SW 1271 (cell line): ENCODE results near the gene C2CD4A.

Experiments used
- DNase-seq, 2 experiments: peaks; one replicate each; lab custom pipeline; 2025; lab: John Stamatoyannopoulos, UW

C2CD4A gene

GRCh38 chr15:62059816-62060112 lies 7.0 kb upstream of the C2CD4A start:
- DNase-seq = peak; percentile 24 to 69

GRCh38 chr15:62060113-62060895 lies 6.5 kb upstream of the C2CD4A start, which contains the start of gene VPS13C:
Gene VPS13C, minus strand, starts transcription at chr15:62060447. Its CDS starts 73 bp downstream, at chr15:62060374.
- peak; percentile 88 to 97 for DNase-seq

GRCh38 chr15:62060896-62061280 lies 5.9 kb upstream of the C2CD4A start:
- DNase-seq = no peak

DNA sequence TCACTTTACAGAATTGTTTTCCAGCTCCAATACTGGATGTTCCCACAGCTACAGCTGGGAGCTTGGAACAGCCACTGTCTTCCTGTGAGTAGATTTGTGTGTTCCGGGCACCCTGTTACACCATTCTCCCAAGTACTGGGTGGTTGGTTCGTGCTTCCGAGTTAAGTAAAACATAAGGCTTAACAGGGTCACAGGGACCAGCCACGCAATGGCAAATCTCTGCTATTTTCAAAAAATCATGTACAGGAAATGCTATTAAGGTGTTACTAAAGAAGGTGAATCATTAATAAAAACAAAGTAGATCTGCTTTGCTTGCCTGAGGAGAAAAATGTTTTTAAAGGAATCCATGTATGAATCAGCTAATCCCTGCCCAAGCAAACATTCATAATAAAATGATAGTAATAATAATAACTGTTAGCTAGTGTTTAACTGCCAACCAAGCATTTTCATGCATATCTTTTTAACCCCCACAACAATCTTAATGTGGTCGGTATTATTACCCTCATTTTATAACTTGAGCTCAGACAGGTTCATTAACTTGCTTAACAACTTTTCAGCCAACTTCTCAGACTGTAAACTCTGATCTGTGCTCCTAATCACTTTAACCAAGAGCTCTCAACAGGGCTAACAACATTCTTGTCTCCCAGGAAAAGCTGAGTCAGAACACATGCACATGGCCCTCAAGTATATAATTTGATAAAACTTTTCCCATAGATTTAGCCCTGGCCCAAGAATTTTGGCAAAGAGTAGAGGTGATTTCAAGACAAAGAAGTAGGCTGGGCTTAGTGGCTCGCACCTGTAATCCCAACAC lies 2.7 kb upstream of the C2CD4A start:
- DNase-seq = no peak

- DNase-seq = no peak
Observed at GRCh38 chr15:62067448-62068044, 769 bp downstream of the C2CD4A start.

- DNase-seq = peak; percentile 29 to 78
Observed at GRCh38 chr15:62068071-62068809, 1.5 kb downstream of the C2CD4A start.

GRCh38 chr15:62068810-62069167 lies 2.0 kb downstream of the C2CD4A start:
- DNase-seq = peak in 1 of 2 experiments; percentile 78

GRCh38 chr15:62069551-62069950 lies 2.8 kb downstream of the C2CD4A start:
- no peak for DNase-seq

DNA sequence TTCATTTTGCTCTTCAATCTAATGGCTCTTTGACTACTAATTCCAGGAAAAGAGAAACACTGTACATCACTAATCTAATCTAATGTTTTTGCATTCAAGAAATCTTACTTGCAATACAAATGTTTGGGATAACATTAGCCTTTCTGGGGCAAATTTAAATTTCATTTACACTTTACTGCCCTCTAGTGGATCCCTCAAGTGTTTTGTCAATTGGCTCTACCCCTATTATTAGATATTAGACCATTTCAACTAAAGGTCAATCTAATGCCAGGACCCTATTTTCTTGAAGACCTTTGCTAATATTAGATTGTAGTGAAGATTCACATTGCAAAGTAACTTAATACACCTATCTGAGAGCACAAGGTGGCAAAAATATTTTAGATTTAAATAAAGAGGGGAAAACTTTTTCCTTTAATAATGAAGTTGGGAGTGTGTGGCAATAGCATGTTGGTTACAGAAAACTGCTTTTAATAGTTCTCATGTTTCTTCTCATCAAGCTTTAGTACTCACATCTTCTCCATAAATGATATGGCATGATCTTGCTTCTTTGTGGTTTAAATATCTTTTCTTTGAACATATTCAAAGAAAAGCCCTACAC lies 5.0 kb downstream of the C2CD4A start:
- DNase-seq = peak in 1 of 2 experiments; percentile 70

- no peak for DNase-seq
Observed at GRCh38 chr15:62075595-62076277, 9.0 kb downstream of the C2CD4A start.

- no peak for DNase-seq
Observed at GRCh38 chr15:62079594-62079993, 12.8 kb downstream of the C2CD4A start.

DNA sequence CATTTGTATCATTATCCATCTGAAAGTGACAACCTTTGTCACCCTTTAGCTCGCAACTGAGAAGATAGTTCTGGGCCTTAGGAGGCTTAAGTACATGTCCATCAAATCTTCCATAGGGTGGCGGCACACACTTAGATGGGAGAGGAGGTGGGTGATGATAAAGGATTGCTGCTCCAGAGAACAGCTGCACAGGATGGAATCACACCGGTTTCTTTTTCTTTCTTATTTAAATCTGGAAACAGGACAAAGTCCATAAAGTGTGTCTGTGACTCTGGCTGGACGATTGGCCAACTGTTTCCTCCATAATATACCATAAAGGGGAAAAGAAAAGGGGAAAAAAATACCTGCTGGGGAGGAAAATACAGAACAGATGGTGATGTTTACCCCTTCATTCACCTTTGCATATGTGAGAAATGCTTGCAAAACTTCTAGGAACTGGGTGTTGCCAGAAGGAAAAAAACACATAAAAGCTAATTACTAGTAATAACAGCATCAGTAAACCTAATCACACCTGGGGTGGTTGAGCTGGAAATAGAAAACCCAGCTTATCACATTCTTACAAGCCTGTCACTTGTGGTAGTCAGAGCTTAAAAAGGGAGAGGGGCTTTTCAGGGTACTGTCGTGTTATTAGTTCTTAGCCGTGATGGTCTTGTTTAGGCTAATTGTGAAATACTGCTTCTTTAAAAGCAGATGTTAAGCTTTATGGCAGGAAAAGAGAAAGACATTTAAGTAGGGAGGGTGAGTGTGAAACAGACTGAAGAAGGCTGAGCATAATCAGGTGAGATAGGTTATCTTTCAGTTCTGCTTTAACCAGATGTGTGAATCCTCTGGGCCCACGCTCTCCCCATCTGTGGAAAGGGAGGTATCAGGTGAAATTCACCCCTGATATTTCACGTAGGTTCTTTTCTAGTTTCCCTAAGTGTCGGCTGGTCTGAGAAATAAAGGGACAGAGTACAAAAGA lies 16.7 kb downstream of the C2CD4A start:
- no peak for DNase-seq

GRCh38 chr15:62085740-62086139 lies 19.0 kb downstream of the C2CD4A start:
- DNase-seq = no peak

DNA sequence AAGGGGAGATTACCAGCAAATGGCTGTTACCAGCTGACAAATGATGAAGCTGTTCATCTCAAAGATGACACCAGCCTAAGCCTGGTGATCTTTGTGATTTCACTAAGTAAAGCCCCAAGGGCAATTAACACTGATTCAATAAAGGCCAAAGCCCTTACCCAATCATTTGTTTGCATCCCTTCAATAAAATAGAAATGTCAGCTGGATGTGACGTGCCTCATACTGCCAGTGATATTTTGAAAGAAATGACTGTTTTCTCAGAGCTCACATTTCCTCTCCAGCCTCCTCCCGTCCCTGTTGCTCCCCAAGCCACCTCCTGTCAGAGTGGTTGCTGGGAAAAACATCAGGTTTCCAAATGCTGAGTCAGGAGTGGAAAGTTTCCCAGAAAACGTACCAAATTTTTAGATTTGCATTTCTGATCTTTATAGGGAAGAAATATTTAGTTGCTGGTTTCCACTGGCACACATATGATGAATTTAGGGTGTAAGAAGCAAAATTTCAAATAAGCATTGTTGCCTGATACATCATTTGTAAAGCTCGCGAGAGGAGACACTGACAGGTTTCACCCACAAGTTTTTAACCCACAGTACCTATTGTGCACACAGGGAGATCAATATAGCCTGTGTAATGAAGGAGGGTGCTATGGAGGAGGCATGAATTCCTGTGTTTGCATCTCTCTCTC lies 21.0 kb downstream of the C2CD4A start:
- DNase-seq = no peak

DNA sequence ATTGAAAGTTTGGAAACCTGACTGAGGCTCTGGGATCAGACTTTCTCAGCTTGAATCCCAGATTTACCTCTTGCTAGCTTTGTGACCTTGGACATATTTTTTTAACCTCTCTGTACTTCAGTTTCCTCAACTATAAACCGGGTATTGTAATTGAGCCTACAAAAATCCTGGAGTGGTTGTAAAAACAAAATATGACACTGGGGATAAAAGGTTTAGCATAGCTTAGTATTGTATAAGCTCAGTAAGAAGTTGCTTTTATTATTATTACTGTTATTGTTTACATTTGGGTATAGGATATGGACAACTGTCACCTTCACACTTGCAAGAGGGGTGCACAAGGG lies 21.5 kb downstream of the C2CD4A start:
- no peak for DNase-seq

DNA sequence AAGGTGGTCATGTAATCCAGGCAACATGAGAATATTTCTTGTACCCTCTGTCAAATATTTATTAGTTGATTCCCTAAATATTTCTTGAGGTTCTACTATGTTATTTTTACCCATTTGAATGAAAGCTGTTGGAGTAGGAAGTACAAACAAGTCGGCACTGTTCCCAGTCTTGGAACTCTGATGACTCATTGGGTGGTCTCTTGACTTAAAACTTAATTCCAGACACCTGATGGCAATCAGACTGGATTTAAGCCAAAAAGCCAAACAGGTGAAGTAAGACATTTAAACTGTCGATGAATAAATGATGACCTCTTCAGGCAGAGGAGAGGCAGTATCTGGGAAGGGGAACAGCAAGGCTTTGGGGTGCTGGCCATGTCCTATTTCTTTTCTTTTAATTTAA lies 22.8 kb downstream of the C2CD4A start:
- DNase-seq = no peak

- no peak for DNase-seq
Observed at GRCh38 chr15:62090988-62091387, 24.2 kb downstream of the C2CD4A start.

GRCh38 chr15:62093809-62094208 lies 27.0 kb downstream of the C2CD4A start:
- no peak for DNase-seq

- DNase-seq = no peak
Observed at GRCh38 chr15:62094388-62094787, 27.6 kb downstream of the C2CD4A start.
